BLaER1 treated with 17β-estradiol and CSF1 and Interleukin-3, amounts not matched to agents 10 nM and 100 nM (cell line): ENCODE measurements around the gene PLCB3.

ENCODE experiments used
- H3K27ac ChIP-seq, 11 experiments: shearing (Covaris generic); formaldehyde crosslinking; 2 replicates each; pipeline ENCODE4 v1.8.1; 2022
- H3K27me3 ChIP-seq, 11 experiments: shearing (Covaris generic); formaldehyde crosslinking; 2 replicates each; pipeline ENCODE4 v1.8.1; 2022
- H3K36me3 ChIP-seq, 11 experiments: shearing (Covaris generic); formaldehyde crosslinking; 2 replicates each; pipeline ENCODE4 v1.8.1; 2022
- H3K4me1 ChIP-seq, 10 experiments: shearing (Covaris generic); formaldehyde crosslinking; 2 replicates each; pipeline ENCODE4 v1.8.1; 2022
- H3K4me2 ChIP-seq, 11 experiments: shearing (Covaris generic); formaldehyde crosslinking; 2 replicates each; pipeline ENCODE4 v1.8.1; 2022
- H3K4me3 ChIP-seq, 10 experiments: shearing (Covaris generic); formaldehyde crosslinking; 2 replicates each; pipeline ENCODE4 v1.8.1; 2022
- H3K9ac ChIP-seq, 11 experiments: shearing (Covaris generic); formaldehyde crosslinking; 2 replicates each; pipeline ENCODE4 v1.8.1; 2022
- H3K9me3 ChIP-seq, 11 experiments: shearing (Covaris generic); formaldehyde crosslinking; replicated peaks in 1 of 11; 2 replicates each; pipeline ENCODE4 v1.8.1; 2022
- H4K20me1 ChIP-seq, 11 experiments: shearing (Covaris generic); formaldehyde crosslinking; 2 replicates each; pipeline ENCODE4 v1.8.1; 2022
- Cebpa-rat ChIP-seq, 11 experiments: shearing (Covaris generic); IDR thresholded peaks; 2 replicates each; pipeline ENCODE4 v1.8.1; 2022

The PLCB3 gene

DNA sequence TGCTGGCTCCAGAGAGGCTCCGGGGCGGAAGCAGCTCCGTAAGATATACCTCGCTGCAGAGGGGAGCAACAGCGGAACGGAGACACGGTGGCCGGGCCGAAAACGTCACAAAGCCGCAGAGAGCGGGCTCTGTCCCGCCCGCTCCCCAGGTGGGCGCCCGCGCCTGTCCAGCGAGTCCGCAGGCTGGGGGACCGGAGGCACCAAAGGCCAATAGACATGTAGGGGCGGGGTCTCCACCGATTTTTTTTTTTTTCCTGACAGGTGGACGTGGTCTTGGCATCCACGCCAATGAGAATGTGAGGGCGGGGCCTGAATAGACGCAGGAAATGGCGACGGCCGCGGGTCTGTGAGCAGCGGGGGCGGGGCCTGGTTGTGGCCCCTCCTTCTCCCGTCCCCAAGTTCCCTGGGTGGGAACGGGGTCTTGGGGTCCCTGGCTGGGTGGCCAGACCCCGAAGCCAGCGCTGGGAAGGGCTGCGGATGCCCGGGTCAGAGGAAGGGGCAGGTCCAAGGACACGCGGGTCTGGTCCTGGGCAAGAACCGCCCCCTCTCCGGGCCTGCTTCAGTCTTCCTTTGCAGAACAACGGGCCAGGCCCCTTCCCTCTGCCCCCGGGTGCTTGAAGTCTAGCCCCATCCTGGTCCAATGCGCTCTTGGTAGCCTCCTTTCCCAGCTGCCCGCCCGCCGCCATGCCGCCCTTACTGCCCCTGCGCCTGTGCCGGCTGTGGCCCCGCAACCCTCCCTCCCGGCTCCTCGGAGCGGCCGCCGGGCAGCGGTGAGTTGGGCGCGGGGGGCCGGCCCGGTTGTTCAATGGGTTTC, 21.0 kb upstream of the PLCB3 start, which contains the start of gene DNAJC4:
Gene DNAJC4, plus strand, starts transcription at position 378 of the 814 bp plus-strand sequence. Its CDS starts 307 bp downstream, at position 685.
- Histone ChIP-seq H3K9me3 (no peaks in the 10 kb centered on the region), H3K27ac (peak within 1 kb of the TSS; percentile 34 to 89 (median 84); a peak in 21 of 22 replicates), H3K9ac (peak within 1 kb of the TSS; percentile 76 to 89 (median 82)), H3K4me2 (peak within 1 kb of the TSS; percentile 94 to 100 (median 99)), H4K20me1 (peaks cover 0 to 34% (median 3%) of the 10 kb centered on the region in 11 experiments; a peak in 12 of 22 replicates), H3K36me3 (peaks cover 0 to 6% (median 0%) of the 10 kb centered on the region in 11 experiments; a peak in 3 of 22 replicates), H3K4me3 (peak within 1 kb of the TSS; percentile 65 to 79 (median 70)), H3K27me3 (no peaks in the 10 kb centered on the region), H3K4me1 (peaks cover 69 to 87% (median 81%) of the 10 kb centered on the region in 10 experiments)
- no peak for TF ChIP-seq Cebpa-rat (IDR thresholded peaks at IDR 0.05)

DNA sequence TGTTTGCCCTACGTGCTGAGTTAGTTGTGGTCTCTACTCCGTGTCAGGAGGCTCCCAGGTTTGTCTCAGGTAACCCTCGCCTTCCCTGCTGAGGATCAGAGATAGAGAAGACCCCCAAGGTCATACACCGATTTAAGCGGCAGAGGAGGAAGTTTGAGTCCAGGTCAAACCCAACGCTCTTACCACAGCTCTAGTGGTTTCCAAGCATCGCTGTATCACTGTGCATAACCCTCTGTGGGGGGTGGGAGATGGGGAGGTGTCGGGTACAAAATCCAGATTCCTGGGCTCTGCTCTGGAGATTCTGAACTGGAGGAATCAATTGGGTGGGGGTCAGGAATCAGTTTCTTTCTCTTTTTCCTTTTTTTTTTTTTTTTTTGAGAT, 20.4 kb upstream of the PLCB3 start:
- Histone ChIP-seq H4K20me1 (peaks cover 0 to 37% (median 8%) of the 10 kb centered on the region in 11 experiments; a peak in 10 of 22 replicates), H3K9me3 (no peaks in the 10 kb centered on the region), H3K4me1 (peaks cover 75 to 88% (median 83%) of the 10 kb centered on the region in 10 experiments), H3K27me3 (no peaks in the 10 kb centered on the region), H3K4me3 (peak overlapping the region; percentile 65 to 79 (median 70)), H3K4me2 (peak overlapping the region; percentile 94 to 100 (median 99)), H3K36me3 (peaks cover 0 to 10% (median 3%) of the 10 kb centered on the region in 11 experiments; a peak in 7 of 22 replicates), H3K27ac (peak overlapping the region; percentile 34 to 89 (median 84); a peak in 21 of 22 replicates), H3K9ac (peak overlapping the region; percentile 76 to 89 (median 82))
- TF ChIP-seq Cebpa-rat (IDR thresholded peaks at IDR 0.05) = no peak

GRCh38 chr11:64231546-64231945, 19.8 kb upstream of the PLCB3 start:
- Histone ChIP-seq H3K36me3 (peaks cover 0 to 13% (median 6%) of the 10 kb centered on the region in 11 experiments; a peak in 7 of 22 replicates), H3K27ac (peak overlapping the region in 8 of 11 experiments; percentile 38 to 89 (median 84); a peak in 14 of 22 replicates), H3K9ac (peak overlapping the region in 10 of 11 experiments; percentile 11 to 89 (median 82); a peak in 18 of 22 replicates), H4K20me1 (peaks cover 0 to 38% (median 11%) of the 10 kb centered on the region in 11 experiments; a peak in 10 of 22 replicates), H3K27me3 (no peaks in the 10 kb centered on the region), H3K4me3 (peak overlapping the region; percentile 65 to 79 (median 70); a peak in 17 of 20 replicates), H3K4me2 (peak overlapping the region; percentile 94 to 100 (median 99)), H3K4me1 (peaks cover 80 to 88% (median 83%) of the 10 kb centered on the region in 10 experiments), H3K9me3 (no peaks in the 10 kb centered on the region)
- TF ChIP-seq Cebpa-rat (IDR thresholded peaks at IDR 0.05) = no peak

GRCh38 chr11:64232182-64232966, 19.0 kb upstream of the PLCB3 start:
- Histone ChIP-seq H3K4me1 (peaks cover 78 to 88% (median 83%) of the 10 kb centered on the region in 10 experiments), H4K20me1 (peaks cover 0 to 38% (median 11%) of the 10 kb centered on the region in 11 experiments; a peak in 10 of 22 replicates), H3K4me2 (peak overlapping the region; percentile 94 to 100 (median 99)), H3K9me3 (no peaks in the 10 kb centered on the region), H3K4me3 (peak overlapping the region in 2 of 10 experiments; percentile 77 to 79; a peak in 4 of 20 replicates), H3K27me3 (no peaks in the 10 kb centered on the region), H3K36me3 (peaks cover 0 to 22% (median 9%) of the 10 kb centered on the region in 11 experiments; a peak in 16 of 22 replicates), H3K27ac (peak overlapping the region in 5 of 11 experiments; percentile 38 to 89 (median 83); a peak in 6 of 22 replicates), H3K9ac (peak overlapping the region in 8 of 11 experiments; percentile 11 to 89 (median 82); a peak in 11 of 22 replicates)
- TF ChIP-seq Cebpa-rat (IDR thresholded peaks at IDR 0.05) = no peak

DNA sequence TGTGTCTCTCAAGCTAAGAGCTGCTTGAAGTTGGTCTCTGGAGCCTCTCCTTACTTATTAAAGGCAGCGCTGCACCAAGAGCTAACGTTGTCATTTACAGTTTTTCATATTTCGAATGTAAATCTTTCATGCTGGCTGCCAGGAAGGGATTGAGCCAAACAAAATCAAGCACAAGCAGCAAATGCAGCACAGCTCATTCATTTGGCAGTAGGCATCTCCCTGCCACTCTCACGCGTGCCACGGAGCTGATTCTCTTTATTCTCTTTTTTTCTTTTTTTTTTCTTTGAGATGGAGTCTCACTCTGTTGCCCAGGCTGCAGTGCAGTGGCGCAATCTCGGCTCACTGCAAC, 18.4 kb upstream of the PLCB3 start:
- H3K27ac ChIP-seq = peak overlapping the region in 2 of 11 experiments; percentile 38 to 84; a peak in 1 of 22 replicates
- H3K9me3 ChIP-seq = no peaks in the 10 kb centered on the region
- no peak overlapping the region; a peak in 1 of 20 replicates for H3K4me3 ChIP-seq
- no peak for TF ChIP-seq Cebpa-rat (IDR thresholded peaks at IDR 0.05)
- peak overlapping the region; percentile 94 to 100 (median 99); a peak in 21 of 22 replicates for H3K4me2 ChIP-seq
- H4K20me1 ChIP-seq = peaks cover 0 to 38% (median 11%) of the 10 kb centered on the region in 11 experiments; a peak in 10 of 22 replicates
- peaks cover 3 to 27% (median 15%) of the 10 kb centered on the region in 11 experiments; a peak in 20 of 22 replicates for H3K36me3 ChIP-seq
- H3K27me3 ChIP-seq = no peaks in the 10 kb centered on the region
- H3K9ac ChIP-seq = peak overlapping the region in 7 of 11 experiments; percentile 43 to 89 (median 82); a peak in 6 of 22 replicates
- H3K4me1 ChIP-seq = peaks cover 78 to 88% (median 83%) of the 10 kb centered on the region in 10 experiments

DNA sequence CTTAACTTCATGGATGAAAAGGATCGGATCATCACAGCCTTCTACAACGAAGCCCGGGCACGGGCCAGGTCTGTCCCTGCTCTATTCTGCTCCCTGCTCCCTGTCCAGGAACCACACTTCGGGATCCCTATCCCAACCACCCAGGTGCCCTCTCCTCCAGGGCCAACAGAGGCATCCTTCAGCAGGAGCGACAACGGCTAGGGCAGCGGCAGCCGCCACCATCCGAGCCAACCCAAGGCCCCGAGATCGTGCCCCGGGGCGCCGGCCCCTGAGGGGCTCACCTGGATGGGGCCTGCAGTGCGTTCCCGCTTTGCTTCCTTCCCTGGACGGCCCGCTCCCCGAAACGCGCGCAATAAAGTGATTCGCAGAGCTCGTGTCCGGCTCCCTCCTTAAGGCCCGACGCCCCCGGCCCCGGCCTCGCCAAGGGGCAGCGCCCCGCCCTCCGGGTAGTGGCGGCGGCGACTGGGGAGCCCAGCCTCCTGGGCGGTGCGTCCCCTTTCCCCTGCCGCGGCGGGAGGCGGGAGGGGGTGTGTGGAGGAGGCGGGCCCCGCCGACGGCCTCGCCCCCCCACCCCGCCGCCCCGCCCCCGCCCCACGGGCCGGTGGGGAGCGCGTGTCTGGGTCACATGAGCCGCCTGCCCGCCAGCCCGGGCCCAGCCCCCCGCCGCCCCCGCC, 17.3 kb upstream of the PLCB3 start, which contains the start of gene VEGFB:
Gene VEGFB, plus strand, starts transcription at position 672 of the 674 bp plus-strand sequence. CDS start 250 bp downstream, outside the sequence.
- peaks cover 78 to 88% (median 83%) of the 10 kb centered on the region in 10 experiments for H3K4me1 ChIP-seq
- no peaks in the 10 kb centered on the region for H3K27me3 ChIP-seq
- peak within 1 kb of the TSS; percentile 67 to 84 (median 72) for H3K4me3 ChIP-seq
- H4K20me1 ChIP-seq = peaks cover 0 to 38% (median 11%) of the 10 kb centered on the region in 11 experiments; a peak in 10 of 22 replicates
- peak within 1 kb of the TSS; percentile 66 to 83 (median 77) for H3K9ac ChIP-seq
- H3K27ac ChIP-seq = peak within 1 kb of the TSS; percentile 40 to 70 (median 65); a peak in 21 of 22 replicates
- peak within 1 kb of the TSS; percentile 98 to 100 (median 99) for H3K4me2 ChIP-seq
- peaks cover 13 to 37% (median 23%) of the 10 kb centered on the region in 11 experiments; a peak in 21 of 22 replicates for H3K36me3 ChIP-seq
- no peaks in the 10 kb centered on the region for H3K9me3 ChIP-seq
- no peak for TF ChIP-seq Cebpa-rat (IDR thresholded peaks at IDR 0.05)

GRCh38 chr11:64234647-64235379, 16.5 kb upstream of the PLCB3 start:
- Histone ChIP-seq H3K27me3 (no peaks in the 10 kb centered on the region), H3K4me2 (peak overlapping the region; percentile 93 to 99 (median 97)), H3K4me3 (peak overlapping the region; percentile 67 to 84 (median 72)), H3K36me3 (peaks cover 13 to 38% (median 23%) of the 10 kb centered on the region in 11 experiments; a peak in 21 of 22 replicates), H3K9ac (peak overlapping the region; percentile 66 to 83 (median 77)), H3K27ac (peak overlapping the region; percentile 40 to 70 (median 63); a peak in 20 of 22 replicates), H3K4me1 (peaks cover 78 to 87% (median 83%) of the 10 kb centered on the region in 10 experiments), H3K9me3 (no peaks in the 10 kb centered on the region), H4K20me1 (peaks cover 0 to 30% (median 11%) of the 10 kb centered on the region in 11 experiments; a peak in 10 of 22 replicates)
- TF ChIP-seq Cebpa-rat (IDR thresholded peaks at IDR 0.05) = no peak
